Fibroblast of lung (primary cell): ENCODE results near the gene GGT6.

ENCODE experiments used
- CTCF ChIP-seq, 2 donors: IDR thresholded peaks in 1 of 2; conservative IDR thresholded peaks in 1 of 2; 1 replicate in 1 of 2; 2 replicates in 1 of 2; pipeline ENCODE4 v1.5.1; 2011 to 2012; ENCODE audit warnings: low read length in 2 of 2, control low read depth in 1 of 2, inconsistent platforms in 1 of 2, low read depth in 1 of 2, mild to moderate bottlenecking in 1 of 2
- EZH2 ChIP-seq: IDR thresholded peaks from 2 replicates; pipeline ENCODE4 v1.5.1; 2012; ENCODE audit warnings: low read length, control low read depth, mild to moderate bottlenecking; ENCODE audit errors: missing control alignments

GRCh38 chr17:4583206-4583605 lies 22.8 kb upstream of the GGT6 start:
- TF ChIP-seq CTCF (conservative IDR thresholded peaks at IDR 0.05 in 1 of 2, IDR thresholded peaks at IDR 0.05 in 1 of 2; ENCODE audit: low read depth in 1 of 2, low read length in 2 of 2) (no peak), EZH2 (no peak)
